Measurements from ENCODE around the gene GPSM3. TPM values are rescaled to one million over a fixed set of nuclear protein-coding genes. Genes with fewer than 3 reads are reported as not detected.
"Not testable (repeated sequence)": the region's sequence is repeated elsewhere in the genome, so short reads cannot be mapped to it uniquely, and the experiment has no call there.

Gene GPSM3
- total and polyA plus RNA-seq, 2 donors (not counting 1 experiment from before 2014, with no cell fraction given), result 194 to 299 TPM

GRCh38 chr6:32212076-32212760 is 19.8 kb upstream of the GPSM3 start:
- H3K27me3 ChIP-seq (replicated peaks in 1 of 4; ENCODE audit: control extremely low read depth in 1 of 4, control insufficient read depth in 3 of 4, insufficient read depth in 4 of 4, low read length in 3 of 4), result no peaks in the 10 kb centered on the region
- H2AFZ ChIP-seq (ENCODE audit: insufficient read depth, low read depth, low read length, poor library complexity, severe bottlenecking), result no peak overlapping the region
- Mint-ChIP-seq H3K27me3 (no peaks in the 10 kb centered on the region), H3K4me3 (no peak overlapping the region), H3K9me3 (ENCODE audit: insufficient read depth) (no peaks in the 10 kb centered on the region), H3K4me1 (peaks cover 16% of the 10 kb centered on the region), H3K27ac (no peak overlapping the region)
- intact Hi-C loops (cut with micrococcal nuclease), result no loop called here
- DNase-seq (no peak), ATAC-seq (ENCODE audit: low read depth) (no peak)
- POLR2A ChIA-PET, result no interaction called here
- 95% methylated on average over 8 of the region's 12 CpGs for WGBS (ENCODE audit: insufficient coverage)
- peaks cover 0 to 6% of the 10 kb centered on the region in 2 donors for H3K4me1 ChIP-seq (ENCODE audit: control insufficient read depth in 2 of 2, insufficient read depth in 2 of 2, low read length in 2 of 2)
- no peaks in the 10 kb centered on the region for H4K20me1 ChIP-seq (ENCODE audit: control insufficient read depth, insufficient read depth, low read length, poor library complexity, severe bottlenecking)
- H3K9ac ChIP-seq (ENCODE audit: low read length), result no peak overlapping the region
- no peak overlapping the region for H3K4me3 ChIP-seq (ENCODE audit: control extremely low read depth in 1 of 5, extremely low read depth in 1 of 5, insufficient read depth in 1 of 5, low read depth in 2 of 5, low read length in 4 of 5)
- H3K36me3 ChIP-seq (replicated peaks in 1 of 2; ENCODE audit: control extremely low read depth in 1 of 2, control insufficient read depth in 1 of 2, extremely low read depth in 1 of 2, insufficient read depth in 2 of 2, low read length in 1 of 2), result no peaks in the 10 kb centered on the region
- H3K27ac ChIP-seq (ENCODE audit: low read length in 2 of 2), result no peak overlapping the region
- CTCF ChIA-PET, result interaction anchor here (1.0 kb wide), 1 partner anchor 15 kb away, joined by 3 read pairs; no protein-coding TSS in a partner anchor
- no peaks in the 10 kb centered on the region for H3K9me3 ChIP-seq (ENCODE audit: control extremely low read depth in 1 of 3, control insufficient read depth in 2 of 3, insufficient read depth in 1 of 3, low read length in 2 of 3)
- H3K79me2 ChIP-seq (ENCODE audit: control insufficient read depth, insufficient read depth, low read length), result no peaks in the 10 kb centered on the region
- TF ChIP-seq EZH2 (IDR thresholded peaks at IDR 0.05; ENCODE audit: borderline replicate concordance, insufficient read depth, low read depth, low read length, poor library complexity, severe bottlenecking), result no peak
- TF ChIP-seq CTCF (IDR thresholded peaks at IDR 0.05), result no peak
- H3K4me2 ChIP-seq (replicated peaks; ENCODE audit: low read depth, low read length, poor library complexity, severe bottlenecking), result no peak overlapping the region

GRCh38 chr6:32211432-32211831 is 19.0 kb upstream of the GPSM3 start:
- H3K4me3 ChIP-seq (ENCODE audit: control extremely low read depth in 1 of 5, extremely low read depth in 1 of 5, insufficient read depth in 1 of 5, low read depth in 2 of 5, low read length in 4 of 5); H3K36me3 ChIP-seq (replicated peaks in 1 of 2; ENCODE audit: control extremely low read depth in 1 of 2, control insufficient read depth in 1 of 2, extremely low read depth in 1 of 2, insufficient read depth in 2 of 2, low read length in 1 of 2); H2AFZ ChIP-seq (ENCODE audit: insufficient read depth, low read depth, low read length, poor library complexity, severe bottlenecking); H3K9me3 Mint-ChIP-seq (ENCODE audit: insufficient read depth); H3K27me3 ChIP-seq (replicated peaks in 1 of 4; ENCODE audit: control extremely low read depth in 1 of 4, control insufficient read depth in 3 of 4, insufficient read depth in 4 of 4, low read length in 3 of 4); H4K20me1 ChIP-seq (ENCODE audit: control insufficient read depth, insufficient read depth, low read length, poor library complexity, severe bottlenecking); H3K27ac ChIP-seq (ENCODE audit: low read length in 2 of 2); H3K27me3 Mint-ChIP-seq; intact Hi-C loops (cut with micrococcal nuclease); ATAC-seq (ENCODE audit: low read depth); H3K9me3 ChIP-seq (ENCODE audit: control extremely low read depth in 1 of 3, control insufficient read depth in 2 of 3, insufficient read depth in 1 of 3, low read length in 2 of 3); H3K4me1 ChIP-seq (ENCODE audit: control insufficient read depth in 2 of 2, insufficient read depth in 2 of 2, low read length in 2 of 2); H3K79me2 ChIP-seq (ENCODE audit: control insufficient read depth, insufficient read depth, low read length); DNase-seq; H3K27ac Mint-ChIP-seq; H3K9ac ChIP-seq (ENCODE audit: low read length); H3K4me2 ChIP-seq (replicated peaks; ENCODE audit: low read depth, low read length, poor library complexity, severe bottlenecking); POLR2A ChIA-PET; H3K4me3 Mint-ChIP-seq: not testable (repeated sequence)
- CTCF ChIA-PET, result interaction anchor here (1.0 kb wide), 1 partner anchor 14 kb away, joined by 3 read pairs; no protein-coding TSS in a partner anchor
- no CpG with 5 or more reads among the region's 4 CpGs for WGBS (ENCODE audit: insufficient coverage)
- H3K4me1 Mint-ChIP-seq, result peaks cover 16% of the 10 kb centered on the region

Measured in B cell (primary cell).